Tibial nerve (tissue), 4 donors: ENCODE measurements around the gene TOMM20.

ENCODE experiments used
- EP300 ChIP-seq, 2 donors: sonication (generic); formaldehyde crosslinking; IDR thresholded peaks; one replicate each; pipeline ENCODE4 v1.6.1; 2017; ENCODE audit warnings: antibody characterized with exemption in 2 of 2, mild to moderate bottlenecking in 1 of 2
- TF ChIP-seq, protein P1 (sequence below), 5 experiments: fragments of 200-600 bp in 3 of 5; fragments of 450-650 bp in 2 of 5; sonication (generic) in 3 of 5; IDR thresholded peaks; one replicate each; pipeline ENCODE4 v1.5.1; 2016 to 2019; ENCODE audit warnings: antibody characterized with exemption in 5 of 5, mild to moderate bottlenecking in 3 of 5, moderate library complexity in 2 of 5

- TF ChIP-seq, protein P1, sequence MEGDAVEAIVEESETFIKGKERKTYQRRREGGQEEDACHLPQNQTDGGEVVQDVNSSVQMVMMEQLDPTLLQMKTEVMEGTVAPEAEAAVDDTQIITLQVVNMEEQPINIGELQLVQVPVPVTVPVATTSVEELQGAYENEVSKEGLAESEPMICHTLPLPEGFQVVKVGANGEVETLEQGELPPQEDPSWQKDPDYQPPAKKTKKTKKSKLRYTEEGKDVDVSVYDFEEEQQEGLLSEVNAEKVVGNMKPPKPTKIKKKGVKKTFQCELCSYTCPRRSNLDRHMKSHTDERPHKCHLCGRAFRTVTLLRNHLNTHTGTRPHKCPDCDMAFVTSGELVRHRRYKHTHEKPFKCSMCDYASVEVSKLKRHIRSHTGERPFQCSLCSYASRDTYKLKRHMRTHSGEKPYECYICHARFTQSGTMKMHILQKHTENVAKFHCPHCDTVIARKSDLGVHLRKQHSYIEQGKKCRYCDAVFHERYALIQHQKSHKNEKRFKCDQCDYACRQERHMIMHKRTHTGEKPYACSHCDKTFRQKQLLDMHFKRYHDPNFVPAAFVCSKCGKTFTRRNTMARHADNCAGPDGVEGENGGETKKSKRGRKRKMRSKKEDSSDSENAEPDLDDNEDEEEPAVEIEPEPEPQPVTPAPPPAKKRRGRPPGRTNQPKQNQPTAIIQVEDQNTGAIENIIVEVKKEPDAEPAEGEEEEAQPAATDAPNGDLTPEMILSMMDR (IDR thresholded peaks at IDR 0.05): no peak
- TF ChIP-seq EP300 (IDR thresholded peaks at IDR 0.05): no peak
Measured at GRCh38 chr1:235124111-235124510, 4.5 kb downstream of the TOMM20 start.
